Keratinocyte (primary cell): ENCODE results near the gene WDR45B. TPM values are rescaled to one million over a fixed set of nuclear protein-coding genes. Genes with fewer than 3 reads are reported as not detected.

Source experiments
- DNase-seq: peaks from one replicate; pipeline ENCODE4 v3.0.0-alpha.2; 2011; ENCODE audit warnings: low read depth, missing footprints, low spot score
- FAIRE-seq: peaks from 2 replicates; lab custom pipeline; 2011; peaks lifted over from hg19 to GRCh38; lab: Jason Lieb, UNC
- H2AFZ ChIP-seq: 2 replicates; pipeline ENCODE4 v1.6.0; 2012; ENCODE audit warnings: low read length, control low read depth, inconsistent platforms; ENCODE audit not compliant: control insufficient read depth
- H3K27ac ChIP-seq: 2 replicates; pipeline ENCODE4 v1.5.1; 2011; ENCODE audit warnings: low read length; ENCODE audit not compliant: control insufficient read depth, insufficient read depth
- H3K27me3 ChIP-seq: 3 replicates; pipeline ENCODE4 v1.6.0; 2011; ENCODE audit warnings: low read length; ENCODE audit not compliant: control insufficient read depth, insufficient read depth; ENCODE audit errors: extremely low read depth
- H3K36me3 ChIP-seq, 2 experiments: 2 replicates in 1 of 2; 3 replicates in 1 of 2; pipeline ENCODE4 v1.5.1; 2011; ENCODE audit warnings: low read length in 2 of 2, mild to moderate bottlenecking in 1 of 2; ENCODE audit not compliant: control insufficient read depth in 2 of 2, insufficient read depth in 2 of 2; ENCODE audit errors: extremely low read depth in 1 of 2
- H3K4me1 ChIP-seq: 3 replicates; pipeline ENCODE4 v1.5.1; 2011; ENCODE audit warnings: low read length; ENCODE audit not compliant: control insufficient read depth, insufficient read depth; ENCODE audit errors: extremely low read depth
- H3K4me2 ChIP-seq: 3 replicates; pipeline ENCODE4 v1.6.0; 2011; ENCODE audit warnings: low read depth, low read length; ENCODE audit not compliant: control insufficient read depth, insufficient read depth; ENCODE audit errors: extremely low read depth
- H3K4me3 ChIP-seq, 3 experiments: fragments of 200-600 bp in 1 of 3; sonication (generic) in 1 of 3; 2 replicates in 2 of 3; 3 replicates in 1 of 3; pipeline ENCODE4 v1.5.1; 2011 to 2016; ENCODE audit warnings: low read length in 3 of 3, mild to moderate bottlenecking in 3 of 3, control low read depth in 2 of 3, inconsistent platforms in 1 of 3, low read depth in 1 of 3, mixed read lengths in 1 of 3, mixed run types in 1 of 3, moderate library complexity in 1 of 3; ENCODE audit not compliant: control insufficient read depth in 2 of 3, insufficient read depth in 2 of 3; ENCODE audit errors: extremely low read depth in 1 of 3
- H3K79me2 ChIP-seq: 2 replicates; pipeline ENCODE4 v1.6.0; 2012; ENCODE audit warnings: low read length; ENCODE audit not compliant: control insufficient read depth, insufficient read depth
- H3K9ac ChIP-seq: 3 replicates; pipeline ENCODE4 v1.6.0; 2011; ENCODE audit warnings: low read length; ENCODE audit not compliant: control insufficient read depth, insufficient read depth; ENCODE audit errors: extremely low read depth
- H3K9me1 ChIP-seq: 3 replicates; pipeline ENCODE4 v1.6.0; 2011; ENCODE audit warnings: low read length; ENCODE audit not compliant: control insufficient read depth, insufficient read depth; ENCODE audit errors: extremely low read depth
- H3K9me3 ChIP-seq: 2 replicates; pipeline ENCODE4 v1.5.1; 2012; ENCODE audit warnings: low read depth, low read length; ENCODE audit not compliant: control insufficient read depth
- H4K20me1 ChIP-seq: 3 replicates; pipeline ENCODE4 v1.6.0; 2011; ENCODE audit warnings: low read length; ENCODE audit not compliant: control insufficient read depth, insufficient read depth; ENCODE audit errors: extremely low read depth
- EZH2 ChIP-seq: IDR thresholded peaks from one replicate; pipeline ENCODE4 v1.6.1; 2012; ENCODE audit warnings: inconsistent platforms, mild to moderate bottlenecking, low read length, moderate library complexity
- dilution Hi-C: fragments of 300-500 bp; cut with MboI; formaldehyde crosslinking; loops from one replicate; pipeline ENCODE4 v1.7.0; 2020; ENCODE audit warnings: low sequenced_read_pairs; ENCODE audit not compliant: extremely low pct_ligation_motif_present
- polyA plus RNA-seq, 5 experiments: library from polyadenylated mRNA; depleted of rRNA in 3 of 5; stranded (reverse) in 3 of 5; stranded (forward) in 1 of 5; unstranded in 1 of 5; fragments of >200 nt; gene quantifications; 1 replicate in 1 of 5; 2 replicates in 3 of 5; 3 replicates in 1 of 5; pipeline versions ENCODE4 v1.2.1 to v1.2.3, GENCODE V29; 2011 to 2012; ENCODE audit warnings: missing spikeins in 2 of 5, low read depth in 1 of 5, low replicate concordance in 1 of 5
- TF ChIP-seq, protein P1 (sequence below), 3 experiments: IDR thresholded peaks in 1 of 3; conservative IDR thresholded peaks in 1 of 3; optimal IDR thresholded peaks in 1 of 3; 2 replicates in 2 of 3; 3 replicates in 1 of 3; pipeline versions ENCODE3 to v1.5.1; 2011; ENCODE audit warnings: low read length in 3 of 3, mild to moderate bottlenecking in 3 of 3, moderate library complexity in 2 of 3, control low read depth in 1 of 3, inconsistent platforms in 1 of 3; ENCODE audit not compliant: insufficient read depth in 2 of 3; ENCODE audit errors: extremely low read depth in 1 of 3

The WDR45B gene
- polyA plus RNA-seq, 1 donor (not counting 4 experiments of a cell fraction or from before 2014, with no cell fraction given), result 77.2 TPM

DNA sequence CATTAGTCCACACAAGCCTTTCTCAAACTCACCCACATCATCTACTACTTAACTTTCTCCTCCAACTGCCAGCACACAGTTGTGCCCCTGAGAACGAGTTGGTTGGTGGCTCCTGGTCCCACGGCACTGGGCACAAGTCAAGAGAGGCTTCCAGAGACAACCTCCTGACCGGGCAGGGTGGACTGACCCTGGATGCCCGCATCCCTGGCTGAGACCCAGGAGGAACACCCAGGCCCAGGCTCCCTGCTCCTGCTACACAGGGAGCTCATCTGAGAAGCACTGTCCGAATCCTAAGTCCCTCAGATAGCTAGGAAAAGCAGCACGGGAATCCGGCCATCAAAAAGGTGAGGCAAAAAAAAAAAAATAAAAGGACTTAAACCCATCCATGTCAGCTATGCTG, 29.0 kb downstream of the WDR45B start:
- H3K27ac ChIP-seq, result no peak overlapping the region
- DNase-seq (no peak), FAIRE-seq (no peak)
- no peak overlapping the region for H3K9ac ChIP-seq
- no peak overlapping the region for H2AFZ ChIP-seq
- H3K79me2 ChIP-seq, result peaks cover 5% of the 10 kb centered on the region
- no peaks in the 10 kb centered on the region for H3K9me3 ChIP-seq
- no peaks in the 10 kb centered on the region for H3K27me3 ChIP-seq
- no peak overlapping the region for H3K4me3 ChIP-seq
- dilution Hi-C loops, result no loop called here
- H3K9me1 ChIP-seq, result no peaks in the 10 kb centered on the region
- no peak overlapping the region for H3K4me2 ChIP-seq
- H3K36me3 ChIP-seq, result peaks cover 28 to 36% of the 10 kb centered on the region in 2 experiments
- H3K4me1 ChIP-seq, result no peaks in the 10 kb centered on the region
- H4K20me1 ChIP-seq, result peaks cover 3% of the 10 kb centered on the region
- no peak for TF ChIP-seq EZH2
- TF ChIP-seq, protein P1, sequence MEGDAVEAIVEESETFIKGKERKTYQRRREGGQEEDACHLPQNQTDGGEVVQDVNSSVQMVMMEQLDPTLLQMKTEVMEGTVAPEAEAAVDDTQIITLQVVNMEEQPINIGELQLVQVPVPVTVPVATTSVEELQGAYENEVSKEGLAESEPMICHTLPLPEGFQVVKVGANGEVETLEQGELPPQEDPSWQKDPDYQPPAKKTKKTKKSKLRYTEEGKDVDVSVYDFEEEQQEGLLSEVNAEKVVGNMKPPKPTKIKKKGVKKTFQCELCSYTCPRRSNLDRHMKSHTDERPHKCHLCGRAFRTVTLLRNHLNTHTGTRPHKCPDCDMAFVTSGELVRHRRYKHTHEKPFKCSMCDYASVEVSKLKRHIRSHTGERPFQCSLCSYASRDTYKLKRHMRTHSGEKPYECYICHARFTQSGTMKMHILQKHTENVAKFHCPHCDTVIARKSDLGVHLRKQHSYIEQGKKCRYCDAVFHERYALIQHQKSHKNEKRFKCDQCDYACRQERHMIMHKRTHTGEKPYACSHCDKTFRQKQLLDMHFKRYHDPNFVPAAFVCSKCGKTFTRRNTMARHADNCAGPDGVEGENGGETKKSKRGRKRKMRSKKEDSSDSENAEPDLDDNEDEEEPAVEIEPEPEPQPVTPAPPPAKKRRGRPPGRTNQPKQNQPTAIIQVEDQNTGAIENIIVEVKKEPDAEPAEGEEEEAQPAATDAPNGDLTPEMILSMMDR (optimal IDR thresholded peaks at IDR 0.05 in 1 of 3, IDR thresholded peaks at IDR 0.05 in 1 of 3, conservative IDR thresholded peaks at IDR 0.05 in 1 of 3; ENCODE audit: extremely low read depth in 1 of 3, insufficient read depth in 2 of 3, low read length in 3 of 3), result no peak

DNA sequence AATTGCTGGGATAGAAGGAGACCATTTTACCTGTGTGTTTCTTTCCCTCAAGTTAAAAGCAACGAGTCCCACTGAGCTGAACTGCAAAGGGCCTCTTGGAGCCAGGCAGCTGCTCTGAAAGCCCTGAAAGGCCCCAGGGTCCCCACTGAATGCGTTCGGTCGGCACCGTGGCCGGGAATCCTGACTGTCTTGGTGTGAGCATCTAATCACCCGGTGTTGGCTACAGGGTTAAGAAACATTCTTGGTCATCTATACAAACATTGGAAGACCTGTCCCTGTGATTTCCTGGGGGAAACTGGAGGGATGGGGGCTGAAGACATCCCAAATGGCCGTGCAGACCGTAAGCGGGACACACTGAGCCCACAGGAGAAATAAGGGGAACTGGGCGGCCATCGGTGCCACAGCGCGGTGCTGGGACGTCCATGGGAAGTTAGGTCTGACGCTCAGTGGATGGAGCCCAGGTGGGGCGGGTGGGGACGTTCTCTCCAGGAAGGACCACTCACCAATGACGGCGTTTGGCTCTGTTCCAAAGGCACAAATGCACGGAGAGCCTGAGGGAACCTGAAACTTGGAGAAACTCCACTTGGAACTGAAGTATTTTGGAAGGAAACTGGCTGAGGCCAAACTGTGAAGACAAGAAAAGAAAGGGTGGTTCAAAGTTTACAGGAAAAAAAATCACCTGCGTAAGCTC, 32.1 kb downstream of the WDR45B start:
- Histone ChIP-seq H3K79me2 (no peaks in the 10 kb centered on the region), H3K27me3 (no peaks in the 10 kb centered on the region), H3K4me1 (peaks cover 11% of the 10 kb centered on the region), H3K4me3 (no peak overlapping the region), H3K4me2 (no peak overlapping the region), H3K9me1 (no peaks in the 10 kb centered on the region), H3K9ac (no peak overlapping the region), H3K27ac (no peak overlapping the region), H3K9me3 (no peaks in the 10 kb centered on the region), H4K20me1 (peaks cover 6% of the 10 kb centered on the region), H2AFZ (no peak overlapping the region), H3K36me3 (peaks cover 23 to 25% of the 10 kb centered on the region in 2 experiments)
- FAIRE-seq (no peak), DNase-seq (no peak)
- dilution Hi-C loops, result no loop called here
- TF ChIP-seq, protein P1 (optimal IDR thresholded peaks at IDR 0.05 in 1 of 3, IDR thresholded peaks at IDR 0.05 in 1 of 3, conservative IDR thresholded peaks at IDR 0.05 in 1 of 3; ENCODE audit: extremely low read depth in 1 of 3, insufficient read depth in 2 of 3, low read length in 3 of 3), result no peak
- TF ChIP-seq EZH2, result no peak
